ENCODE results near the gene ACVR1C.

The ACVR1C gene

DNA sequence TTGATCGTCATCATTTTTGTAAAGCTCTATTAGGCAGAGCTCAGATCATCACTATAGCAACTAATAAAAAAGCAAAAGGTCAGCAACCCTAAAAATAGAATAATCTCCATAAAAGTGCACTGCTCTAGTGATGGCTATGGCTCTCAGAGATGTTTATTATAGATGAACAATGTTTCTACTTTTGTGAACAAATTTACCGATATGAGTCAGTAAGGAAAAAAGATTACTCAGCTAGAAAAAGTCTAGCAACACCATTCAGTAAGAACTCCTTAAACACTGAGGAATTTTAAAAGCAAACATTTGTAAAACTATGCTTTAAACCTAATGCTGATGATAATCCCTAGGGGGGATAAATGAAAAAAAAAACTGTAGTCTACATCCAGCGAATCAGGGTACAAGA is 69.6 kb downstream of the ACVR1C start:
- H3K4me3 ChIP-seq (ENCODE audit: low read depth, low read length): no peak overlapping the region
- TF ChIP-seq CTCF (IDR thresholded peaks at IDR 0.05; ENCODE audit: borderline replicate concordance, insufficient read depth, low read depth, low read length): no peak

GRCh38 chr2:157557770-157558169 is 70.9 kb downstream of the ACVR1C start:
- no peak overlapping the region for H3K4me3 ChIP-seq (ENCODE audit: low read depth, low read length)
- TF ChIP-seq CTCF (IDR thresholded peaks at IDR 0.05; ENCODE audit: borderline replicate concordance, insufficient read depth, low read depth, low read length): no peak

DNA sequence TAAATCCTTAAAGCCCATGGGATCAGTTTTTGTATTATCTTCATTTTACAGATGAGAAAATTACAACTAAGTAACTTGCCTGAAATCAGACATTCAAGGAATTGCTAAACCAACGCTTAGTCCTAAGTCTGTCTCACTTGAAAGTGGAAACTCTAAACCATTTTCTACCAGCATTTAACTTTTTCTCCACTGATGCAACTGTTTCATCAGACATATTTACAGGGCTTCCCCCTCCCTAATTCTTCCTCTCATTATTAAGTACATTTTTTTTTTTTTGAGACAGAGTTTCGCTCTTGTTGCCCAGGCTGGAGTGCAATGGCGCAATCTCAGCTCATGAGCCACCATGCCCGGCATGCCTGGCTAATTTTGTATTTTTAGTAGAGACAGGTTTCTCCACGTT is 88.6 kb downstream of the ACVR1C start:
- TF ChIP-seq CTCF (IDR thresholded peaks at IDR 0.05; ENCODE audit: borderline replicate concordance, insufficient read depth, low read depth, low read length): no peak
- no peak overlapping the region for H3K4me3 ChIP-seq (ENCODE audit: low read depth, low read length)

DNA sequence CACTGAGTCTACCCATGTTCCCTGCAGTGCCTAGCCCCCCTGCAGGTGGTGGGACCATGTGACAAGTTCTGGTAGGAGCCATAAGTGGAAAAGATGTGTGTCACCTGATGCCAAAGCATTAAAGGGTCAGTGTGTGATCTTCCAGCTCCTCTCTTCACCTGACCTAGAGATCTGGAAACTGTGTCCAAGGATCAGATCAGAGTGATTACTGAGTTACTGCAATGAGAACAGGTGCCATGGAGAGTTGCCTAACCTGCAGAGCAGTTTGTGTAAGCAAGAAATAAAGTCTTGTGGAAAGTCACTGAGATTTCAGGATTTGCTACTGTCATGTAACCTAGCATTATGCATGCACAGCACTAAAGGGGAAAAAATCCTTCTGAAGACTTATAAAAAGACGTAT is 90.6 kb downstream of the ACVR1C start:
- TF ChIP-seq CTCF (IDR thresholded peaks at IDR 0.05; ENCODE audit: borderline replicate concordance, insufficient read depth, low read depth, low read length): no peak
- H3K4me3 ChIP-seq (ENCODE audit: low read depth, low read length): no peak overlapping the region

GRCh38 chr2:157536815-157537214 is 91.8 kb downstream of the ACVR1C start:
- H3K4me3 ChIP-seq (ENCODE audit: low read depth, low read length): no peak overlapping the region
- TF ChIP-seq CTCF (IDR thresholded peaks at IDR 0.05; ENCODE audit: borderline replicate concordance, insufficient read depth, low read depth, low read length): no peak

- TF ChIP-seq CTCF (IDR thresholded peaks at IDR 0.05; ENCODE audit: borderline replicate concordance, insufficient read depth, low read depth, low read length): no peak
These were observed 99.5 kb downstream of the ACVR1C start for GRCh38 chr2:157528963-157529751.

DNA sequence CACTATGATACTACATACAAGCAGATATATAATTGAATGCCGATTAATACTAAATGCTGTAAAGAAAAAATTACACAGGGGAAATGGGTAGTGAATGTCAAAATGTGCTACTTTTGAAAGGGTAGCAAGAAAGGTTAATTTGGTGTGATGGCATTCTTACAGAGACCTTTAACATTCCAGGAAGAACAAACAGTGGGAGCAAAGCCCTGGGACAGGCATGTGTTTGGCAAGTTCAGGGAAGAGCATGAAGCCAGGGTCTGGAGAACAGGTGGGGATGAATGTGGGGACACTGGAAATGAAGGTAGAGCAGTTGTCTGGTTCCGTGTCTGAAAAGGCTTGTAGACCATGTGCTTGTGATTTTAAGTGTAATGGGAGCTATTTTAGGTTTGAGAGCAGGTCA is 102.6 kb downstream of the ACVR1C start:
- TF ChIP-seq CTCF (IDR thresholded peaks at IDR 0.05; ENCODE audit: borderline replicate concordance, insufficient read depth, low read depth, low read length): no peak
- H3K4me3 ChIP-seq (ENCODE audit: low read depth, low read length): no peak overlapping the region

More at GRCh38 chr2:157528963-157529751, 99.5 kb downstream of the ACVR1C start:
- no peak overlapping the region for H3K4me3 ChIP-seq (ENCODE audit: low read depth, low read length)
